HepG2 (cell line): ENCODE data around the gene PRCP. TPM values are rescaled to one million over a fixed set of nuclear protein-coding genes. Genes with fewer than 3 reads are reported as not detected.
A peak's percentile ranks its signal among the peaks of the same experiment; 100 is the strongest.

Experiments used
- ARID3A ChIP-seq: IDR thresholded peaks from 2 replicates; pipeline ENCODE4 v1.6.1; 2012; ENCODE audit warnings: low read depth, low read length, improper control_type of control experiment
- ELF4 ChIP-seq: sonication (generic); formaldehyde crosslinking; IDR thresholded peaks from 2 replicates; pipeline ENCODE4 v1.5.0; 2020; ENCODE audit warnings: missing genetic modification reagents, mild to moderate bottlenecking, moderate library complexity, borderline replicate concordance
- ETV5 ChIP-seq: IDR thresholded peaks from 2 replicates; pipeline ENCODE4 v1.6.1; 2018; ENCODE audit warnings: missing biosample characterization, missing genetic modification reagents, inconsistent platforms, borderline replicate concordance
- FIP1L1 ChIP-seq: fragments of 200-400 bp; formaldehyde crosslinking; IDR thresholded peaks from 2 replicates; pipeline ENCODE4 v1.6.1; 2018; ENCODE audit warnings: low read depth, mild to moderate bottlenecking, low read length, moderate library complexity, borderline replicate concordance; ENCODE audit not compliant: insufficient read depth
- HMG20A ChIP-seq: IDR thresholded peaks from 2 replicates; pipeline ENCODE4 v1.6.1; 2016; ENCODE audit warnings: borderline replicate concordance
- HNRNPK ChIP-seq: fragments of 200-400 bp; formaldehyde crosslinking; IDR thresholded peaks from 2 replicates; pipeline ENCODE4 v1.6.1; 2018; ENCODE audit warnings: low read length, low read depth, moderate library complexity, mild to moderate bottlenecking; ENCODE audit not compliant: poor library complexity, severe bottlenecking
- MAFK ChIP-seq, 2 experiments: IDR thresholded peaks in 1 of 2; conservative IDR thresholded peaks in 1 of 2; 2 replicates each; pipeline ENCODE4 v1.6.1; 2011; ENCODE audit warnings: improper control_type of control experiment in 2 of 2, low read length in 2 of 2
- PHF20 ChIP-seq: sonication (generic); formaldehyde crosslinking; IDR thresholded peaks from 2 replicates; pipeline ENCODE4 v1.5.0; 2020; ENCODE audit warnings: mild to moderate bottlenecking, missing genetic modification reagents
- PRDM15 ChIP-seq: sonication (generic); formaldehyde crosslinking; IDR thresholded peaks from 2 replicates; pipeline ENCODE4 v1.4.0; 2020; ENCODE audit warnings: missing genetic modification reagents
- REXO4 ChIP-seq: sonication (generic); formaldehyde crosslinking; IDR thresholded peaks from 2 replicates; pipeline ENCODE4 v1.8.0; 2022; ENCODE audit warnings: missing genetic modification reagents, mild to moderate bottlenecking, borderline replicate concordance
- SOX13 ChIP-seq, 3 experiments: fragments of 450-650 bp in 1 of 3; sonication (generic) in 1 of 3; formaldehyde crosslinking in 1 of 3; IDR thresholded peaks in 2 of 3; conservative IDR thresholded peaks in 1 of 3; 2 replicates each; pipeline versions ENCODE4 v1.5.0 to v1.6.1; 2016 to 2020; ENCODE audit warnings: antibody characterized with exemption in 1 of 3, mild to moderate bottlenecking in 1 of 3, missing compliant biosample characterization in 1 of 3, missing genetic modification reagents in 1 of 3, moderate library complexity in 1 of 3
- ZKSCAN8 ChIP-seq: IDR thresholded peaks from 2 replicates; pipeline ENCODE4 v1.6.1; 2016; ENCODE audit warnings: borderline replicate concordance, missing genetic modification reagents, missing compliant biosample characterization
- ZNF142 ChIP-seq: sonication (generic); formaldehyde crosslinking; IDR thresholded peaks from 2 replicates; pipeline ENCODE4 v1.4.0; 2020; ENCODE audit warnings: missing genetic modification reagents
- ZNF225 ChIP-seq: sonication (generic); formaldehyde crosslinking; IDR thresholded peaks from 2 replicates; pipeline ENCODE4 v1.4.0; 2020; ENCODE audit warnings: mild to moderate bottlenecking, missing genetic modification reagents
- ZNF317 ChIP-seq: sonication (generic); formaldehyde crosslinking; IDR thresholded peaks from 2 replicates; pipeline ENCODE4 v1.5.0; 2020; ENCODE audit warnings: mild to moderate bottlenecking, missing genetic modification reagents
- ZNF44 ChIP-seq: sonication (generic); formaldehyde crosslinking; IDR thresholded peaks from 2 replicates; pipeline ENCODE4 v1.5.1; 2020; ENCODE audit warnings: mild to moderate bottlenecking, missing genetic modification reagents
- polyA plus RNA-seq, 8 experiments: library from polyadenylated mRNA; depleted of rRNA in 3 of 8; stranded (reverse) in 7 of 8; unstranded in 1 of 8; fragments of >200 nt; fragmentation: Illumina TruSeq in 4 of 8; extraction: Trizol in 4 of 8; gene quantifications; 2 replicates each; pipeline versions ENCODE4 v1.2.1 to v1.2.3, GENCODE V29; 2011 to 2016; ENCODE audit warnings: low read depth in 4 of 8, missing spikeins in 1 of 8, mixed read lengths in 1 of 8; ENCODE audit not compliant: insufficient read depth in 1 of 8
- total RNA-seq, 5 experiments: library from RNA; depleted of rRNA; stranded (reverse); fragments of >200 nt; fragmentation: Illumina TruSeq; extraction: Trizol; gene quantifications; 2 replicates each; pipeline ENCODE4 v1.2.3, GENCODE V29; 2016; ENCODE audit warnings: low read depth in 1 of 5

PRCP gene
- total and polyA plus RNA-seq, 2 of the 13 experiments (the other 11 are each of a cell fraction or from before 2014, with no cell fraction given) = 84.2 to 105 TPM

- TF ChIP-seq FIP1L1 (no peak), HNRNPK (no peak), ELF4 (CRISPR knock-in tag) (no peak), ARID3A (peak; percentile 82), PRDM15 (CRISPR knock-in tag) (no peak), ZNF142 (no peak), ZKSCAN8 (no peak), HMG20A (CRISPR knock-in tag) (peak; percentile 81; the same call in 1 of the 2 replicates), REXO4 (CRISPR knock-in tag) (no peak), ZNF317 (CRISPR knock-in tag) (no peak), ETV5 (CRISPR knock-in tag) (no peak), PHF20 (CRISPR knock-in tag) (no peak), SOX13 (IDR thresholded peaks at IDR 0.05) (peak; percentile 82), SOX13 (CRISPR knock-in tag; conservative IDR thresholded peaks at IDR 0.05 in 1 of 2, IDR thresholded peaks at IDR 0.05 in 1 of 2) (peak in 1 of 2 experiments; percentile 96; a peak in 2 of 4 replicates), MAFK (conservative IDR thresholded peaks at IDR 0.05 in 1 of 2, IDR thresholded peaks at IDR 0.05 in 1 of 2; ENCODE audit: low read length in 2 of 2) (no peak), ZNF225 (CRISPR knock-in tag) (no peak), ZNF44 (CRISPR knock-in tag) (no peak)
Measured at GRCh38 chr11:82818409-82819043, 81.7 kb downstream of the PRCP start (continued).
